ENCODE measurements around the gene KRTAP4-9.
"Not testable (repeated sequence)": the region's sequence is repeated elsewhere in the genome, so short reads cannot be mapped to it uniquely, and the experiment has no call there.

The KRTAP4-9 gene

DNA sequence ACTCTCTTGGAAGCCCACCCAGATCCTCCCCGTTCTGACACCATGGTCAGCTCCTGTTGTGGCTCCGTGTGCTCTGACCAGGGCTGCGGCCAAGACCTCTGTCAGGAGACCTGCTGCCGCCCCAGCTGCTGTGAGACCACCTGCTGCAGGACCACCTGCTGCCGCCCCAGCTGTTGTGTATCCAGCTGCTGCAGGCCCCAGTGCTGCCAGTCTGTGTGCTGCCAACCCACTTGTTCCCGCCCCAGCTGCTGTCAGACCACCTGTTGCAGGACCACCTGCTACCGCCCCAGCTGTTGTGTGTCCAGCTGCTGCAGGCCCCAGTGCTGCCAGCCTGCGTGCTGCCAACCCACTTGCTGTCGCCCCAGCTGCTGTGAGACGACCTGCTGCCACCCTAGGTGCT is at the start of gene KRTAP4-9:
KRTAP4-9 (plus strand) TSS at position 43 of the 400 bp plus-strand sequence; CDS start at position 43, 0 bp downstream.
- not testable (repeated sequence) for ATAC-seq

DNA sequence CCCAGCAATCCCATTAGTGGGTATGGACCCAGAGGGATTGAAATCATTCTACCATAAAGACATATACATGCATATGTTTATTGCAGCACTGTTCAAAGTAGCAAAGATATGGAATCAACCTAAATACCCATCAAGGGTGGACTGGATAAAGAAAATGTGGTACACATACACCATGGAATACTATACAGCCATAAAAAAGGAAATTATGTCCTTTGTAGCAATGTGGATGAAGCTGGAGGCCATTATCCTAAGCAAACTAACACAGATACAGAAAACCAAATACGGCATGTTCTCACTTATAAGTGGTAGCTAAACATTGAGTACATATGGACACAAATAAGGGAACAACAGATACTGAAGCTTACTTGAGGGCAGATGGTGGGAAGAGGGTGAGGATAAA is 47.6 kb upstream of the KRTAP4-9 start:
- no peak for ATAC-seq
- TF ChIP-seq, protein P1, sequence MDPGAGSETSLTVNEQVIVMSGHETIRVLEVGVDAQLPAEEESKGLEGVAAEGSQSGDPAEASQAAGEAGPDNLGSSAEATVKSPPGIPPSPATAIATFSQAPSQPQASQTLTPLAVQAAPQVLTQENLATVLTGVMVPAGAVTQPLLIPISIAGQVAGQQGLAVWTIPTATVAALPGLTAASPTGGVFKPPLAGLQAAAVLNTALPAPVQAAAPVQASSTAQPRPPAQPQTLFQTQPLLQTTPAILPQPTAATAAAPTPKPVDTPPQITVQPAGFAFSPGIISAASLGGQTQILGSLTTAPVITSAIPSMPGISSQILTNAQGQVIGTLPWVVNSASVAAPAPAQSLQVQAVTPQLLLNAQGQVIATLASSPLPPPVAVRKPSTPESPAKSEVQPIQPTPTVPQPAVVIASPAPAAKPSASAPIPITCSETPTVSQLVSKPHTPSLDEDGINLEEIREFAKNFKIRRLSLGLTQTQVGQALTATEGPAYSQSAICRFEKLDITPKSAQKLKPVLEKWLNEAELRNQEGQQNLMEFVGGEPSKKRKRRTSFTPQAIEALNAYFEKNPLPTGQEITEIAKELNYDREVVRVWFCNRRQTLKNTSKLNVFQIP (CRISPR knock-in tag; IDR thresholded peaks at IDR 0.05; ENCODE audit: borderline replicate concordance, low read depth), result no peak
- TF ChIP-seq ZNF70 (CRISPR knock-in tag; IDR thresholded peaks at IDR 0.05), result no peak
- no peak for TF ChIP-seq ISL1 (CRISPR knock-in tag; IDR thresholded peaks at IDR 0.05)
- TF ChIP-seq ZNF565 (CRISPR knock-in tag; conservative IDR thresholded peaks at IDR 0.05; ENCODE audit: low read depth), result no peak
- no peak for TF ChIP-seq TCF4 (CRISPR knock-in tag; IDR thresholded peaks at IDR 0.05; ENCODE audit: borderline replicate concordance)
- no peak for TF ChIP-seq TOX (CRISPR knock-in tag; IDR thresholded peaks at IDR 0.05; ENCODE audit: borderline replicate concordance)
- TF ChIP-seq, protein P2, sequence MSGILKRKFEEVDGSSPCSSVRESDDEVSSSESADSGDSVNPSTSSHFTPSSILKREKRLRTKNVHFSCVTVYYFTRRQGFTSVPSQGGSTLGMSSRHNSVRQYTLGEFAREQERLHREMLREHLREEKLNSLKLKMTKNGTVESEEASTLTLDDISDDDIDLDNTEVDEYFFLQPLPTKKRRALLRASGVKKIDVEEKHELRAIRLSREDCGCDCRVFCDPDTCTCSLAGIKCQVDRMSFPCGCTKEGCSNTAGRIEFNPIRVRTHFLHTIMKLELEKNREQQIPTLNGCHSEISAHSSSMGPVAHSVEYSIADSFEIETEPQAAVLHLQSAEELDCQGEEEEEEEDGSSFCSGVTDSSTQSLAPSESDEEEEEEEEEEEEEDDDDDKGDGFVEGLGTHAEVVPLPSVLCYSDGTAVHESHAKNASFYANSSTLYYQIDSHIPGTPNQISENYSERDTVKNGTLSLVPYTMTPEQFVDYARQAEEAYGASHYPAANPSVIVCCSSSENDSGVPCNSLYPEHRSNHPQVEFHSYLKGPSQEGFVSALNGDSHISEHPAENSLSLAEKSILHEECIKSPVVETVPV (CRISPR knock-in tag; IDR thresholded peaks at IDR 0.05), result no peak
- TF ChIP-seq, protein P3, sequence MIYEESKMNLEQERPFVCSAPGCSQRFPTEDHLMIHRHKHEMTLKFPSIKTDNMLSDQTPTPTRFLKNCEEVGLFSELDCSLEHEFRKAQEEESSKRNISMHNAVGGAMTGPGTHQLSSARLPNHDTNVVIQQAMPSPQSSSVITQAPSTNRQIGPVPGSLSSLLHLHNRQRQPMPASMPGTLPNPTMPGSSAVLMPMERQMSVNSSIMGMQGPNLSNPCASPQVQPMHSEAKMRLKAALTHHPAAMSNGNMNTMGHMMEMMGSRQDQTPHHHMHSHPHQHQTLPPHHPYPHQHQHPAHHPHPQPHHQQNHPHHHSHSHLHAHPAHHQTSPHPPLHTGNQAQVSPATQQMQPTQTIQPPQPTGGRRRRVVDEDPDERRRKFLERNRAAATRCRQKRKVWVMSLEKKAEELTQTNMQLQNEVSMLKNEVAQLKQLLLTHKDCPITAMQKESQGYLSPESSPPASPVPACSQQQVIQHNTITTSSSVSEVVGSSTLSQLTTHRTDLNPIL (CRISPR knock-in tag; IDR thresholded peaks at IDR 0.05; ENCODE audit: low read depth), result no peak
- no peak for TF ChIP-seq ZNF8 (CRISPR knock-in tag; IDR thresholded peaks at IDR 0.05)
- no peak for TF ChIP-seq ESRRG (CRISPR knock-in tag; IDR thresholded peaks at IDR 0.05)
- no peak for TF ChIP-seq PPARA (CRISPR knock-in tag; IDR thresholded peaks at IDR 0.05; ENCODE audit: borderline replicate concordance)
- no peak for TF ChIP-seq ARNTL (CRISPR knock-in tag; IDR thresholded peaks at IDR 0.05; ENCODE audit: borderline replicate concordance, low read depth)
- no peak for TF ChIP-seq OSR1 (CRISPR knock-in tag; IDR thresholded peaks at IDR 0.05)
- no peak for TF ChIP-seq ZFP3 (CRISPR knock-in tag; IDR thresholded peaks at IDR 0.05)
- no peak for TF ChIP-seq ZC3H10 (CRISPR knock-in tag; IDR thresholded peaks at IDR 0.05)
- TF ChIP-seq, protein P4, sequence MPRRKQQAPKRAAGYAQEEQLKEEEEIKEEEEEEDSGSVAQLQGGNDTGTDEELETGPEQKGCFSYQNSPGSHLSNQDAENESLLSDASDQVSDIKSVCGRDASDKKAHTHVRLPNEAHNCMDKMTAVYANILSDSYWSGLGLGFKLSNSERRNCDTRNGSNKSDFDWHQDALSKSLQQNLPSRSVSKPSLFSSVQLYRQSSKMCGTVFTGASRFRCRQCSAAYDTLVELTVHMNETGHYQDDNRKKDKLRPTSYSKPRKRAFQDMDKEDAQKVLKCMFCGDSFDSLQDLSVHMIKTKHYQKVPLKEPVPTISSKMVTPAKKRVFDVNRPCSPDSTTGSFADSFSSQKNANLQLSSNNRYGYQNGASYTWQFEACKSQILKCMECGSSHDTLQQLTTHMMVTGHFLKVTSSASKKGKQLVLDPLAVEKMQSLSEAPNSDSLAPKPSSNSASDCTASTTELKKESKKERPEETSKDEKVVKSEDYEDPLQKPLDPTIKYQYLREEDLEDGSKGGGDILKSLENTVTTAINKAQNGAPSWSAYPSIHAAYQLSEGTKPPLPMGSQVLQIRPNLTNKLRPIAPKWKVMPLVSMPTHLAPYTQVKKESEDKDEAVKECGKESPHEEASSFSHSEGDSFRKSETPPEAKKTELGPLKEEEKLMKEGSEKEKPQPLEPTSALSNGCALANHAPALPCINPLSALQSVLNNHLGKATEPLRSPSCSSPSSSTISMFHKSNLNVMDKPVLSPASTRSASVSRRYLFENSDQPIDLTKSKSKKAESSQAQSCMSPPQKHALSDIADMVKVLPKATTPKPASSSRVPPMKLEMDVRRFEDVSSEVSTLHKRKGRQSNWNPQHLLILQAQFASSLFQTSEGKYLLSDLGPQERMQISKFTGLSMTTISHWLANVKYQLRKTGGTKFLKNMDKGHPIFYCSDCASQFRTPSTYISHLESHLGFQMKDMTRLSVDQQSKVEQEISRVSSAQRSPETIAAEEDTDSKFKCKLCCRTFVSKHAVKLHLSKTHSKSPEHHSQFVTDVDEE (CRISPR knock-in tag; IDR thresholded peaks at IDR 0.05), result no peak

DNA sequence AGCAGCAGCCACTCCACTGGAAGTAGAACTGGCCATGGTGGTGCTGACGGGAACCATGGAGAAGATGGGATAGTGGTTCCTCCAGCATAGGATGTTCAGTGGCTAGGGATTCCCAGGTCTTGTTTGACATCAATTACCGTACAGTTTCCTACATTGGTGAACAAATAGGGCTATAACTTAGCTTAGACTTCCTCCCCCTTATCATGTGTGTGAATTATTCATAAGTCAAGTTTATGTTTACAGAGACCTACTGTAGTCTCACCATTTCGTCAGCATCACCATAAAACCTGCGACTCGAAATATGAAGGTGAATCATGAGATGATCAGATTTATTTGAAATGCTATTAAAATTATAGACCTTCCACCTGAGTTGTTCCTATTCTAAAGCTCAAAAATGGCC is 46.4 kb upstream of the KRTAP4-9 start:
- TF ChIP-seq ZNF565 (CRISPR knock-in tag; conservative IDR thresholded peaks at IDR 0.05; ENCODE audit: low read depth) (no peak), RARB (CRISPR knock-in tag; IDR thresholded peaks at IDR 0.05) (no peak), ARNTL (CRISPR knock-in tag; IDR thresholded peaks at IDR 0.05; ENCODE audit: borderline replicate concordance, low read depth) (no peak), TCF4 (CRISPR knock-in tag; IDR thresholded peaks at IDR 0.05; ENCODE audit: borderline replicate concordance) (no peak), ZNF70 (CRISPR knock-in tag; IDR thresholded peaks at IDR 0.05) (no peak), PPARA (CRISPR knock-in tag; IDR thresholded peaks at IDR 0.05; ENCODE audit: borderline replicate concordance) (no peak), ZFP30 (CRISPR knock-in tag; IDR thresholded peaks at IDR 0.05) (no peak), ESRRG (CRISPR knock-in tag; IDR thresholded peaks at IDR 0.05) (no peak), ZFP3 (CRISPR knock-in tag; IDR thresholded peaks at IDR 0.05) (no peak), OSR1 (CRISPR knock-in tag; IDR thresholded peaks at IDR 0.05) (no peak)
- ATAC-seq, result no peak

DNA sequence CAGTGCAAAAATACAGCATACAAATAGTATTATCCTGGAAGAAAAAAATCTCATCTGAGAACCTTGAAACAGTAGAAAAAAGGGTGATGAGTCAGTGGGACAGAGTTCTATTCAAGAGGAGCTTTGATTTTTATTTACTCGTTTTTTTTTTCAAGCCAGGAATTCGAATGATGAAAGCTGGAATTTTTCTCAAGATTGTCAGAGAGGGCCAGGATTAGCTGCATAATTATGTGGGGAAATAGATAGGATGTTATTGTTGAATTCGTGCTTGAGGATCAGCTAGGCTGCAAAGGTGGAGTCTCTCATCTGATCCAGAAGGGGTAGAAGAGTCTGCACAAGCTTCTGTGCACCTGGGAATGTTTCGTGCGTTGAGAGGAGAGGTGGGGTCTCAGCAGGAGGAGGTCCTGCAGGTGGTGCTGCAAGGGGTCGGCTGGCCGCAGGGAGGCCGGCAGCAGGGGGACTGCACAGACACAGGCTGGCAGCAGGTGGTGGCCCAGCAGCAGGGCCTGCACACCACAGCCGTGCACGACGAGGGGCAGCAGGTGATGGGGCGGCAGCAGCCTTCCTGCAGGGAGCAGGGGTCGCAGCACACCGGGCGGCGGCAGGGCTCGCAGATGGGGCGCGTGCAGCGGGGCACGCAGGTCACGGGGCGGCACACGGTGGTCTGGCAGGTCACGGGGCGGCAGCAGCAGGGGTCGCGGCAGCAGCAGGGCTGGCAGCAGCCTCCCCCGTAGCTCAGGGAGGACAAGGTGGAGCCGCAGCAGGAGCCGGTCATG is 45.7 kb upstream of the KRTAP4-9 start:
- ATAC-seq, result peak; percentile 49
